Measurements from ENCODE around the gene TEX22. TPM values are rescaled to one million over a fixed set of nuclear protein-coding genes. Genes with fewer than 3 reads are reported as not detected.

TEX22 gene
- total RNA-seq = under 1 TPM in 1 of 5 donors, not detected in 4; 0.18 TPM
- under 1 TPM in 1 of 3 donors, not detected in 2; 0.35 TPM for polyA plus RNA-seq
- long read RNA-seq, donor 1 = 0 reads
- long read RNA-seq, donor 2 = 0 reads
- long read RNA-seq, donor 3 = 0 reads
- long read RNA-seq, donor 4 = 0 reads
- long read RNA-seq, donor 5 = 0 reads
- long read RNA-seq, donor 6 = 0 reads
- long read RNA-seq, donor 7 = 0 reads
- long read RNA-seq, donor 8 = 0 reads
- long read RNA-seq, donor 9 = 0 reads
- long read RNA-seq, donor 10 = 0 reads

GRCh38 chr14:105398044-105398725 lies at the start of gene TEX22:
Gene TEX22 (plus strand): TSS chr14:105398538. CDS start chr14:105399341, 803 bp downstream.
- intact Hi-C loops (cut with DNase I; ENCODE audit: low total_unique reads) = no loop called here
- Histone ChIP-seq H3K9me3 (peaks cover 0 to 26% (median 7%) of the 10 kb centered on the region in 4 donors), H3K36me3 (peaks cover 6 to 40% (median 27%) of the 10 kb centered on the region in 4 donors), H3K27me3 (no peaks in the 10 kb centered on the region), H3K4me3 (peak within 1 kb of the TSS; percentile 76 to 90 (median 80)), H3K27ac (peak within 1 kb of the TSS; percentile 80 to 94 (median 86)), H3K4me1 (peaks cover 14 to 28% (median 22%) of the 10 kb centered on the region in 4 donors)
- 0 to 5% (median 1%) methylated on average over 8 to 77 of the region's 77 CpGs for WGBS, 5 donors
- peak; percentile 89 to 97 for DNase-seq
- TF ChIP-seq EP300 (IDR thresholded peaks at IDR 0.05) (no peak), POLR2A (IDR thresholded peaks at IDR 0.05) (peak in 1 of 4 donors; percentile 21), POLR2AphosphoS5 (IDR thresholded peaks at IDR 0.05) (peak; percentile 68 to 92 (median 81))

GRCh38 chr14:105348945-105349699 lies 49.2 kb upstream of the TEX22 start:
- Histone ChIP-seq H3K36me3 (peaks cover 3 to 32% (median 26%) of the 10 kb centered on the region in 4 donors), H3K27me3 (no peaks in the 10 kb centered on the region), H3K27ac (no peak overlapping the region), H3K4me3 (no peak overlapping the region), H3K9me3 (no peaks in the 10 kb centered on the region), H3K4me1 (peaks cover 0 to 23% (median 12%) of the 10 kb centered on the region in 4 donors)
- no peak for TF ChIP-seq EP300 (IDR thresholded peaks at IDR 0.05)
- no peak for TF ChIP-seq POLR2AphosphoS5 (IDR thresholded peaks at IDR 0.05)
- TF ChIP-seq POLR2A (IDR thresholded peaks at IDR 0.05) = no peak
- TF ChIP-seq CTCF (IDR thresholded peaks at IDR 0.05) = no peak
- 84 to 94% (median 88%) methylated on average over 11 to 19 of the region's 19 CpGs for WGBS, 5 donors
- intact Hi-C loops (cut with DNase I; ENCODE audit: low total_unique reads) = no loop called here
- DNase-seq = no peak

GRCh38 chr14:105349992-105350391 lies 48.3 kb upstream of the TEX22 start:
- H3K27ac ChIP-seq = no peak overlapping the region
- H3K4me3 ChIP-seq = no peak overlapping the region
- peaks cover 0 to 23% (median 12%) of the 10 kb centered on the region in 4 donors for H3K4me1 ChIP-seq
- intact Hi-C loops (cut with DNase I; ENCODE audit: low total_unique reads) = loop anchor here (5.0 kb wide), 1 partner anchor 148 kb away; no protein-coding TSS in a partner anchor
- TF ChIP-seq EP300 (IDR thresholded peaks at IDR 0.05) = no peak
- peaks cover 3 to 41% (median 35%) of the 10 kb centered on the region in 4 donors for H3K36me3 ChIP-seq
- no peaks in the 10 kb centered on the region for H3K9me3 ChIP-seq
- DNase-seq = no peak
- H3K27me3 ChIP-seq = no peaks in the 10 kb centered on the region
- WGBS, 5 donors = 85 to 94% (median 88%) methylated on average over 8 to 11 of the region's 11 CpGs

GRCh38 chr14:105350450-105351244 lies 47.7 kb upstream of the TEX22 start:
- Histone ChIP-seq H3K27ac (no peak overlapping the region), H3K4me1 (peaks cover 0 to 23% (median 11%) of the 10 kb centered on the region in 4 donors), H3K36me3 (peaks cover 3 to 47% (median 41%) of the 10 kb centered on the region in 4 donors), H3K9me3 (no peaks in the 10 kb centered on the region), H3K27me3 (no peaks in the 10 kb centered on the region), H3K4me3 (no peak overlapping the region)
- DNase-seq = no peak
- intact Hi-C loops (cut with DNase I; ENCODE audit: low total_unique reads) = loop anchor here (5.0 kb wide), 1 partner anchor 148 kb away; no protein-coding TSS in a partner anchor
- TF ChIP-seq EP300 (IDR thresholded peaks at IDR 0.05) (no peak), CTCF (IDR thresholded peaks at IDR 0.05) (no peak), POLR2A (IDR thresholded peaks at IDR 0.05) (no peak), POLR2AphosphoS5 (IDR thresholded peaks at IDR 0.05) (no peak)
- 92 to 95% (median 94%) methylated on average over 30 to 37 of the region's 37 CpGs for WGBS, 5 donors

Data from stomach (tissue), 19 donors.